WTC11 (cell line): Measurements from ENCODE around the gene TMEM253. TPM values are rescaled to one million over a fixed set of nuclear protein-coding genes. Genes with fewer than 3 reads are reported as not detected.

Experiments used
- ATAC-seq: fragments of 200-7000 bp; cut with Tn5 transposase; 2 replicates; pipeline ENCODE4 v1.10.0; 2021; ENCODE audit warnings: mild to moderate bottlenecking, moderate library complexity
- CTCF ChIA-PET: fragments of 300-600 bp; sonication (Branson Sonifier 250); formaldehyde crosslinking; loops from one replicate; lab custom pipeline; 2021; ENCODE audit warnings: antibody characterized with exemption; lab: Charles Lee
- POLR2A ChIA-PET: fragments of 350-600 bp; sonication (Branson Sonifier 250); formaldehyde crosslinking; loops from one replicate; lab custom pipeline; 2021; ENCODE audit warnings: antibody characterized with exemption; lab: Charles Lee
- DNase-seq: peaks from one replicate; pipeline ENCODE4 v3.0.0; 2021; ENCODE audit warnings: low spot score
- H3K27ac Mint-ChIP-seq: 2 replicates; pipeline ENCODE4 v1.8.0; 2021; ENCODE audit warnings: mixed read lengths
- H3K27me3 Mint-ChIP-seq: 2 replicates; pipeline ENCODE4 v1.8.0; 2021; ENCODE audit warnings: low read depth, mild to moderate bottlenecking, moderate library complexity, mixed read lengths
- H3K36me3 Mint-ChIP-seq: 2 replicates; pipeline ENCODE4 v1.8.0; 2021; ENCODE audit warnings: mixed read lengths
- H3K4me1 Mint-ChIP-seq: 2 replicates; pipeline ENCODE4 v1.8.0; 2022; ENCODE audit warnings: mixed read lengths
- H3K4me3 Mint-ChIP-seq: 2 replicates; pipeline ENCODE4 v1.8.0; 2021; ENCODE audit warnings: mild to moderate bottlenecking, moderate library complexity, mixed read lengths
- H3K9me3 Mint-ChIP-seq: 2 replicates; pipeline ENCODE4 v1.8.0; 2021; ENCODE audit warnings: mixed read lengths
- CREM ChIP-seq: sonication (generic); formaldehyde crosslinking; IDR thresholded peaks from 2 replicates; pipeline ENCODE4 v1.8.1; 2022; ENCODE audit warnings: mild to moderate bottlenecking, missing genetic modification reagents, moderate library complexity
- EMX1 ChIP-seq: fragments of 250-450 bp; sonication (Bioruptor Pico); IDR thresholded peaks from 2 replicates; pipeline ENCODE4 v1.8.0; 2021; ENCODE audit warnings: mild to moderate bottlenecking
- NR2C2 ChIP-seq: sonication (generic); formaldehyde crosslinking; IDR thresholded peaks from 2 replicates; pipeline ENCODE4 v1.8.0; 2022; ENCODE audit warnings: mild to moderate bottlenecking, missing genetic modification reagents
- PRRX2 ChIP-seq: fragments of 250-450 bp; sonication (Bioruptor Pico); IDR thresholded peaks from 2 replicates; pipeline ENCODE4 v1.8.0; 2021; ENCODE audit warnings: mild to moderate bottlenecking
- RELA ChIP-seq: sonication (generic); formaldehyde crosslinking; IDR thresholded peaks from 2 replicates; pipeline ENCODE4 v1.8.1; 2022; ENCODE audit warnings: missing genetic modification reagents, mild to moderate bottlenecking, borderline replicate concordance
- RORB ChIP-seq: fragments of 250-450 bp; sonication (Bioruptor Pico); IDR thresholded peaks from 2 replicates; pipeline ENCODE4 v1.9.0; 2021; ENCODE audit warnings: mild to moderate bottlenecking
- SMAD3 ChIP-seq: sonication (generic); formaldehyde crosslinking; IDR thresholded peaks from 2 replicates; pipeline ENCODE4 v1.8.0; 2022; ENCODE audit warnings: missing genetic modification reagents, mild to moderate bottlenecking, borderline replicate concordance
- ZNF121 ChIP-seq: sonication (generic); formaldehyde crosslinking; IDR thresholded peaks from 2 replicates; pipeline ENCODE4 v1.8.0; 2023; ENCODE audit warnings: missing genetic modification reagents
- total RNA-seq: library from RNA; stranded (reverse); gene quantifications from 3 replicates; pipeline ENCODE4 v1.2.3, GENCODE V29; 2021
- TF ChIP-seq, protein P1 (sequence below): sonication (generic); formaldehyde crosslinking; IDR thresholded peaks from 2 replicates; pipeline ENCODE4 v1.8.1; 2023; ENCODE audit warnings: mild to moderate bottlenecking, missing genetic modification reagents
- TF ChIP-seq, protein P2 (sequence below): sonication (generic); formaldehyde crosslinking; IDR thresholded peaks from 2 replicates; pipeline ENCODE4 v1.8.1; 2023; ENCODE audit warnings: mild to moderate bottlenecking, missing genetic modification reagents
- TF ChIP-seq, protein P3 (sequence below): sonication (generic); formaldehyde crosslinking; IDR thresholded peaks from 2 replicates; pipeline ENCODE4 v1.8.0; 2022; ENCODE audit warnings: mild to moderate bottlenecking, missing genetic modification reagents
- TF ChIP-seq, protein P4 (sequence below): sonication (generic); formaldehyde crosslinking; IDR thresholded peaks from 2 replicates; pipeline ENCODE4 v1.8.0; 2022; ENCODE audit warnings: mild to moderate bottlenecking, missing genetic modification reagents
- TF ChIP-seq, protein P5 (sequence below): sonication (generic); formaldehyde crosslinking; IDR thresholded peaks from 2 replicates; pipeline ENCODE4 v1.8.1; 2022; ENCODE audit warnings: low read depth, mild to moderate bottlenecking, moderate library complexity, missing genetic modification reagents, borderline replicate concordance
- TF ChIP-seq, protein P6 (sequence below): sonication (generic); formaldehyde crosslinking; IDR thresholded peaks from 2 replicates; pipeline ENCODE4 v1.8.0; 2023; ENCODE audit warnings: mild to moderate bottlenecking, missing genetic modification reagents

Gene TMEM253
- total RNA-seq, 1 experiment from 2014 or later = 1.7 TPM

DNA sequence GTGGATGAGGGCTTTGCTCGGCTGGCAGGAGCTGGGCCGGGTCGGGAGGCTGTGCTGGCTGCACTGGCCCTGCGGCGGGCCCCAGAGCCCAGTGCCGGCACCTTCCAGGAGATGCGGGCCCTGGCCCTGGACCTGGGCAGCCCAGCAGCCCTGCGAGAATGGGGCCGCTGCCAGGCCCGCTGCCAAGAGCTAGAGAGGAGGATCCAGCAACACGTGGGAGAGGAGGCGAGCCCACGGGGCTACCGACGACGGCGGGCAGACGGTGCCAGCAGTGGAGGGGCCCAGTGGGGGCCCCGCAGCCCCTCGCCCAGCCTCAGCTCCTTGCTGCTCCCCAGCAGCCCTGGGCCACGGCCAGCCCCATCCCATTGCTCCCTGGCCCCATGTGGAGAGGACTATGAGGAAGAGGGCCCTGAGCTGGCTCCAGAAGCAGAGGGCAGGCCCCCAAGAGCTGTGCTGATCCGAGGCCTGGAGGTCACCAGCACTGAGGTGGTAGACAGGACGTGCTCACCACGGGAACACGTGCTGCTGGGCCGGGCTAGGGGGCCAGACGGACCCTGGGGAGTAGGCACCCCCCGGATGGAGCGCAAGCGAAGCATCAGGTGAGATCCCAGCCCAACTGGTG, 19.2 kb upstream of the TMEM253 start:
- Mint-ChIP-seq H3K4me1 (peaks cover 2% of the 10 kb centered on the region), H3K36me3 (peaks cover 75% of the 10 kb centered on the region)
- no peak for DNase-seq
- TF ChIP-seq RELA (CRISPR knock-in tag) (no peak), ZNF121 (CRISPR knock-in tag) (no peak), SMAD3 (CRISPR knock-in tag) (no peak), NR2C2 (no peak), RORB (CRISPR knock-in tag) (no peak), EMX1 (no peak), CREM (CRISPR knock-in tag) (no peak), PRRX2 (no peak)
- TF ChIP-seq, protein P1, sequence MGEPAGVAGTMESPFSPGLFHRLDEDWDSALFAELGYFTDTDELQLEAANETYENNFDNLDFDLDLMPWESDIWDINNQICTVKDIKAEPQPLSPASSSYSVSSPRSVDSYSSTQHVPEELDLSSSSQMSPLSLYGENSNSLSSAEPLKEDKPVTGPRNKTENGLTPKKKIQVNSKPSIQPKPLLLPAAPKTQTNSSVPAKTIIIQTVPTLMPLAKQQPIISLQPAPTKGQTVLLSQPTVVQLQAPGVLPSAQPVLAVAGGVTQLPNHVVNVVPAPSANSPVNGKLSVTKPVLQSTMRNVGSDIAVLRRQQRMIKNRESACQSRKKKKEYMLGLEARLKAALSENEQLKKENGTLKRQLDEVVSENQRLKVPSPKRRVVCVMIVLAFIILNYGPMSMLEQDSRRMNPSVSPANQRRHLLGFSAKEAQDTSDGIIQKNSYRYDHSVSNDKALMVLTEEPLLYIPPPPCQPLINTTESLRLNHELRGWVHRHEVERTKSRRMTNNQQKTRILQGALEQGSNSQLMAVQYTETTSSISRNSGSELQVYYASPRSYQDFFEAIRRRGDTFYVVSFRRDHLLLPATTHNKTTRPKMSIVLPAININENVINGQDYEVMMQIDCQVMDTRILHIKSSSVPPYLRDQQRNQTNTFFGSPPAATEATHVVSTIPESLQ (CRISPR knock-in tag) = no peak
- TF ChIP-seq, protein P2, sequence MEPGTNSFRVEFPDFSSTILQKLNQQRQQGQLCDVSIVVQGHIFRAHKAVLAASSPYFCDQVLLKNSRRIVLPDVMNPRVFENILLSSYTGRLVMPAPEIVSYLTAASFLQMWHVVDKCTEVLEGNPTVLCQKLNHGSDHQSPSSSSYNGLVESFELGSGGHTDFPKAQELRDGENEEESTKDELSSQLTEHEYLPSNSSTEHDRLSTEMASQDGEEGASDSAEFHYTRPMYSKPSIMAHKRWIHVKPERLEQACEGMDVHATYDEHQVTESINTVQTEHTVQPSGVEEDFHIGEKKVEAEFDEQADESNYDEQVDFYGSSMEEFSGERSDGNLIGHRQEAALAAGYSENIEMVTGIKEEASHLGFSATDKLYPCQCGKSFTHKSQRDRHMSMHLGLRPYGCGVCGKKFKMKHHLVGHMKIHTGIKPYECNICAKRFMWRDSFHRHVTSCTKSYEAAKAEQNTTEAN = no peak
- TF ChIP-seq, protein P3, sequence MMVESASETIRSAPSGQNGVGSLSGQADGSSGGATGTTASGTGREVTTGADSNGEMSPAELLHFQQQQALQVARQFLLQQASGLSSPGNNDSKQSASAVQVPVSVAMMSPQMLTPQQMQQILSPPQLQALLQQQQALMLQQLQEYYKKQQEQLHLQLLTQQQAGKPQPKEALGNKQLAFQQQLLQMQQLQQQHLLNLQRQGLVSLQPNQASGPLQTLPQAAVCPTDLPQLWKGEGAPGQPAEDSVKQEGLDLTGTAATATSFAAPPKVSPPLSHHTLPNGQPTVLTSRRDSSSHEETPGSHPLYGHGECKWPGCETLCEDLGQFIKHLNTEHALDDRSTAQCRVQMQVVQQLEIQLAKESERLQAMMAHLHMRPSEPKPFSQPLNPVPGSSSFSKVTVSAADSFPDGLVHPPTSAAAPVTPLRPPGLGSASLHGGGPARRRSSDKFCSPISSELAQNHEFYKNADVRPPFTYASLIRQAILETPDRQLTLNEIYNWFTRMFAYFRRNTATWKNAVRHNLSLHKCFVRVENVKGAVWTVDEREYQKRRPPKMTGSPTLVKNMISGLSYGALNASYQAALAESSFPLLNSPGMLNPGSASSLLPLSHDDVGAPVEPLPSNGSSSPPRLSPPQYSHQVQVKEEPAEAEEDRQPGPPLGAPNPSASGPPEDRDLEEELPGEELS (CRISPR knock-in tag) = no peak
- TF ChIP-seq, protein P4, sequence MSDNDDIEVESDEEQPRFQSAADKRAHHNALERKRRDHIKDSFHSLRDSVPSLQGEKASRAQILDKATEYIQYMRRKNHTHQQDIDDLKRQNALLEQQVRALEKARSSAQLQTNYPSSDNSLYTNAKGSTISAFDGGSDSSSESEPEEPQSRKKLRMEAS (CRISPR knock-in tag) = no peak
- TF ChIP-seq, protein P5, sequence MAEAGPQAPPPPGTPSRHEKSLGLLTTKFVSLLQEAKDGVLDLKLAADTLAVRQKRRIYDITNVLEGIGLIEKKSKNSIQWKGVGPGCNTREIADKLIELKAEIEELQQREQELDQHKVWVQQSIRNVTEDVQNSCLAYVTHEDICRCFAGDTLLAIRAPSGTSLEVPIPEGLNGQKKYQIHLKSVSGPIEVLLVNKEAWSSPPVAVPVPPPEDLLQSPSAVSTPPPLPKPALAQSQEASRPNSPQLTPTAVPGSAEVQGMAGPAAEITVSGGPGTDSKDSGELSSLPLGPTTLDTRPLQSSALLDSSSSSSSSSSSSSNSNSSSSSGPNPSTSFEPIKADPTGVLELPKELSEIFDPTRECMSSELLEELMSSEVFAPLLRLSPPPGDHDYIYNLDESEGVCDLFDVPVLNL (CRISPR knock-in tag) = no peak
- TF ChIP-seq, protein P6, sequence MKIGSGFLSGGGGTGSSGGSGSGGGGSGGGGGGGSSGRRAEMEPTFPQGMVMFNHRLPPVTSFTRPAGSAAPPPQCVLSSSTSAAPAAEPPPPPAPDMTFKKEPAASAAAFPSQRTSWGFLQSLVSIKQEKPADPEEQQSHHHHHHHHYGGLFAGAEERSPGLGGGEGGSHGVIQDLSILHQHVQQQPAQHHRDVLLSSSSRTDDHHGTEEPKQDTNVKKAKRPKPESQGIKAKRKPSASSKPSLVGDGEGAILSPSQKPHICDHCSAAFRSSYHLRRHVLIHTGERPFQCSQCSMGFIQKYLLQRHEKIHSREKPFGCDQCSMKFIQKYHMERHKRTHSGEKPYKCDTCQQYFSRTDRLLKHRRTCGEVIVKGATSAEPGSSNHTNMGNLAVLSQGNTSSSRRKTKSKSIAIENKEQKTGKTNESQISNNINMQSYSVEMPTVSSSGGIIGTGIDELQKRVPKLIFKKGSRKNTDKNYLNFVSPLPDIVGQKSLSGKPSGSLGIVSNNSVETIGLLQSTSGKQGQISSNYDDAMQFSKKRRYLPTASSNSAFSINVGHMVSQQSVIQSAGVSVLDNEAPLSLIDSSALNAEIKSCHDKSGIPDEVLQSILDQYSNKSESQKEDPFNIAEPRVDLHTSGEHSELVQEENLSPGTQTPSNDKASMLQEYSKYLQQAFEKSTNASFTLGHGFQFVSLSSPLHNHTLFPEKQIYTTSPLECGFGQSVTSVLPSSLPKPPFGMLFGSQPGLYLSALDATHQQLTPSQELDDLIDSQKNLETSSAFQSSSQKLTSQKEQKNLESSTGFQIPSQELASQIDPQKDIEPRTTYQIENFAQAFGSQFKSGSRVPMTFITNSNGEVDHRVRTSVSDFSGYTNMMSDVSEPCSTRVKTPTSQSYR (CRISPR knock-in tag) = no peak
- TF ChIP-seq, all 79 proteins: peak for 0
- no peak overlapping the region for H3K27ac Mint-ChIP-seq
- no peaks in the 10 kb centered on the region for H3K27me3 Mint-ChIP-seq
- CTCF ChIA-PET = interaction anchor here (1.4 to 1.9 kb wide), 5 partner anchors 9 to 13 kb away, joined by 5 to 10 read pairs (median 7); no protein-coding TSS in a partner anchor
- POLR2A ChIA-PET = interaction anchor here (0.6 to 1.3 kb wide), 2 partner anchors 11 to 15 kb away, joined by 3 to 4 read pairs; no protein-coding TSS in a partner anchor
- no peaks in the 10 kb centered on the region for H3K9me3 Mint-ChIP-seq
- no peak; the same call in 1 of the 2 replicates for ATAC-seq
- no peak overlapping the region for H3K4me3 Mint-ChIP-seq
